CD1c-positive myeloid dendritic cell (primary cell): ENCODE data around the gene OR2K2.
"Not testable (repeated sequence)": the region's sequence is repeated elsewhere in the genome, so short reads cannot be mapped to it uniquely, and the experiment has no call there.

Source experiments
- DNase-seq: peaks from one replicate; pipeline ENCODE4 v3.0.0-alpha.2; 2016; ENCODE audit errors: extremely low spot score

Gene OR2K2

DNA sequence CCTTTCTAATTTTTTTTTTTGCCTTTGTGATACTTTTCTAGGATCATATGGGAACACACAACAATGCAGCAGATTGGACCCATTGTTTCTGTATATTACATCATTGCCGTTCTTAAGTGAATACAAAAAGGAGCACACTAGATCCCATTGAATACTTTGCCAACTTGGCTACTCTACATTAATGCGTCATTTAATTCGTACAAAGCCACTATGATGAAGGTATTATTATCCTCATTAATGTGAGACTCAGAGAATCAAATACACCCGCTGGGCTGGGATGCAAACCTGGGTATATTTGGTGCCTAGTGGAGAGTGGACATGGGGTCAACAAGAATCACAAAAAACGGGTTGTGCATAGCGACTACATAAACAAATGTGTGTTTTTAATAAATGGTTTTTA, 31.9 kb downstream of the OR2K2 start:
- no peak for DNase-seq

DNA sequence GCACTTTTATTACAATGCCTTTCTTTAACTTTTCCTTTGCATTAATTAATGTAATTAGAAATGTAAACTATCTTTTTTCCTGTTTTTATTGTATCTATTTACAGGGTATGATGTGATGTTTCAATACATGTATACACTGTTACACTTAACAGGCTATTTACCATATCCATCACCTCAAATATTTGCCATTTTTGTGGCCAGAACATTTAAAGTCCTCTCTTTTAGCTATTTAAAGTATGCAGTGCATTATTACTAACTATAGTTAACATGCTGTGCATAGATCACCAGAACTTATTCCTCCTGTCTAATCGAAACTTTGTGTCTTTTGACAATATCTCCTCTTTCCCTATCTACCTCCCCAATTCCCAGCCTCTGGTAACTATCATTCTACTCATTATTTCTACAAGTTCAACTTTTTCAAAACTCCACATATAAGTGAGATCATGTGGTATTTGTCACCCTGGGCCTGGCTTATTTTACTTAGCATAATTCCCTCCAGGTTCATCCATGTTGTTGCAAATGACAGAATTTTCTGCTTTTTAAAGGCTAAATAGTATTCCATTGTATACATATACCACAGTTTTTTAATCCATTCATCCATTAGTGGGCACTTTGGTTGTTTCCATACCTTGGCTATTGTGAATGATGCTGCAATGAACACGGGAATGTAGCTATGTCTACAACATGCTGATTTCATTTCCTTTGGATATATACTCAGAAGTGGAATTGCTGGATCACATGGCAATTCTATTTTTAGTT, 32.8 kb downstream of the OR2K2 start:
- DNase-seq, result peak; percentile 36

DNA sequence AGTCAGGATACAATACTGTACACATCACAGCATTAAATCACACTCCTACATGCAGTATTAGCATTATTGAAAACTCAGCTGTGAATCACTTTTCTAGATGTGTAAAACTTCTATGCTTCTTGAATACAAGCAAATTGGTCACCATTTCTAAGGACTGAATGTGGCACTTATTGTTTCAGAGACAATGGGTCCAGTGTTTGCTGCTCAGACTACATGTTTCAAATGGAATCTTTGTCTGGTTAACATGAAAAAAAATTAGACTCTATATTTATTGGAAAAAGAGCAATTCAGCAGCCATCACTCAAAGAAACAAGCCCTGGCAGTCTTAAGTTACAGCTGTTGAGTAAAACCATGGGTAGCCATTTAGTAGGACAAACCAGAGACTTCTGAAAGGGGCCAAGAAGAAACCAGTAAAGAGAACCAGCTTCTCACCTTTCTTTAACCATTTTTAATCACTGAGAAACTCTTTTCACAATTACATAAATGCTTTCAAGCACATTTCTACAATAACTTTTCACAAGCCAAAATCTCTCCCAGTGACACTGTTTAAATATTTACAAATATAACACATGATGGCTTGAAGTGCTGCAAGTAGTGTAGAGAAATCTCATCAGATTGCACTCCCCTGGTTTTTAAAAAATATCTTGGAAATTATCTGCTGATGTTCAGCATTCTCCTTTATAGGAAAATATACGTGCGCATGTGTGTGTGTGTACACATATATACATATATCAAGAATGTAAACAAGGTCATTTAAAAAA, 35.2 kb downstream of the OR2K2 start:
- DNase-seq, result no peak

DNA sequence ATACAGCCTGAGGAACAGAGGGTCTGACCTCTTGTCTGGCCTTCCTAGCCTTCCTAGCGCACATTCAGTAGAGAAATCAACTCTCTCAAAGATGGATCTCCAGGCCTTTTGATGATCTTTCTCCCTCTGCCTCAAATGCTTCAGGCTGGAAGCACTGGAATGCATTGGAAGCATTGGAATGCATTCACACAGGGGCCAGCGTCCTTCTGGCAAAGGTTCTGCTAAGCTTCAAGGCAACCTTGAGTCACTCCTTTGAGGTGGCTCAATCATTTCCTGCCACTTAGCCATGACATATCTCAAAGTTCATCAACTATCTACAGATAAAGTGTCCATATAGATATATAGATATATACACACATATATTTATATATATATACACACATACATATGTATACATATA, 42.9 kb downstream of the OR2K2 start:
- no peak for DNase-seq

DNA sequence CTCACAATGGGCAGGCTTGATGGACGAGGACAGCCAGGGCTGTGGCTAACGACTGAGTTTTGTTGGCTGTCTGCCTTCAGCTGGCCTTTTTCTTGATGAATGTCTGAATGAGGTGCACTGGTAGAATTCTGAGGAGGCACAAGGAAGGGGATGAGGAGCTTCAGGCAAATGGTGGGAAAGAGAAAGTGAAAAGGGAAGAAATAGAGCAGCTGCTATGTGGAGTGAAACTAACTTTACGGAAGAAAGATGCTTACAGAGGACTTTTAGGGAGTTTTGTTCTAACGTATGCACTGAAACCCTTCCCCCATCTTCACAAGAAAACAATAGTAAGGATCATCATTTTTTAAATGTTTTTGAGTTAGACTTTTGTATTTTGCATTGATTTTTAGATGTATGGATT, 45.3 kb downstream of the OR2K2 start:
- DNase-seq, result peak; percentile 16

DNA sequence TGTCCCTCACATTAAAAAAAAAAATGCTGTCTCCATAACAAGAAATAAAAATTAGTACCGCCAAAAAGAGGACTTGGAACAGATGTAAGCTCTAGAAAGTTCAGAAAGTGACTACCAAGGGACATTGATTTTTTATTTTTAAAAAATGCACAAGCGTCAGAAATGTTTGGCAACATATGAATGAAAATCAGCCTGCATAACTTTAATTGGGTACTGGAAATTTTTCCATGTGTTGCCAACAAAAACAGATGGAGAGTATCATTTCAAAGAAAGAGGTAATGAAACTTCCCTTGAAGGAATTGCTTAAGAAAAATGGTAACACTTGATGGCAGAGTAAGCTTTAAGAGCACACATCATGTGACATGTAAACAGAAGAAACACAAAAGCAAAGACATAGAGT, 47.2 kb downstream of the OR2K2 start:
- peak; percentile 55 for DNase-seq

DNA sequence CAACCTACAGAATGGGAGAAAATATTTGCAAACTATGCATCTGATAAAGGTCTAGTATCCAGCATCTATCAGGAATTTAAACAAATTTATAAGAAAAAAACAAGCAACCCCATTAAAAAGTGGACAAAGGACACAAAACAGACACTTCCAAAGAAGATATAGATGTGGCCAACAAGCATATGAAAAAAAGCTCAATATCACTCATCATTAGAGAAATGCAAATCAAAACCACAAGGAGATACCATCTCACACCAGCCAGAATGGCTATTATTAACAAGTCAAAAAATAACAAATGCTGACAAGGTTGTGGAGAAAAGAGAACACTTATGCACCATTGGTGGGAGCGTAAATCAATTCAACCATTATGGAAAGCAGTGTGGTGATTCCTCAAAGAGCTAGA, 49.2 kb downstream of the OR2K2 start:
- not testable (repeated sequence) for DNase-seq
